SHP77 treated with DMSO at 0.1 percent for 48 hours (cell line): ENCODE results near the gene STPG3.

Experiments used
- DNase-seq: peaks from one replicate; lab custom pipeline; 2025; lab: John Stamatoyannopoulos, UW

The STPG3 gene

GRCh38 chr9:137251194-137251461 lies at the start of gene STPG3:
Gene STPG3 (plus strand): TSS chr9:137251286. CDS start chr9:137251287, 1 bp downstream.
- DNase-seq = no peak

DNA sequence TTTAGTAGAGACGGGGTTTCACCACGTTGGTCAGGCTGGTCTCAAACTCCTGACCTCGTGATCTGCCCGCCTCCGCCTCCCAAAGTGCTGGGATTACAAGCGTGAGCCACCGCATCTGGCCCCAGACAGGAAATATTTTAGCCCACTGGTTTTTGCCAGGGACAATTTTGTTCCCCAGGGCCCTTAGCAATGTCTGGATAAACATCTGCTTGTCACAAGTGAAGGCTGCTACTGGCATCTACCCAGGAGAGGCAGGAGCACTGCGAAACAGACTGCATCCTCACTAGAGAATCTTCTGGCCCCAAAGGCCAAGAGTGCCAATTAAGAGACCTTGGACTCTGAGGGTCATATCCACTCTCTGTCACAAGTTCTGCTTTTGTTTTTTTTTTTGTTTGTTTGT lies 48.1 kb upstream of the STPG3 start:
- DNase-seq = no peak

- DNase-seq = no peak
These were observed 46.4 kb upstream of the STPG3 start for GRCh38 chr9:137204731-137205125.

GRCh38 chr9:137205126-137206069 lies 45.7 kb upstream of the STPG3 start, which contains the start of the genes NDOR1 and TMEM203:
Gene NDOR1 (plus strand): TSS chr9:137205700. CDS start chr9:137205778, 78 bp downstream.
Gene TMEM203 (minus strand): TSS chr9:137205648. CDS start chr9:137205414, 234 bp downstream.
- DNase-seq = peak; percentile 17

GRCh38 chr9:137206602-137207001 lies 44.5 kb upstream of the STPG3 start:
- DNase-seq = no peak

DNA sequence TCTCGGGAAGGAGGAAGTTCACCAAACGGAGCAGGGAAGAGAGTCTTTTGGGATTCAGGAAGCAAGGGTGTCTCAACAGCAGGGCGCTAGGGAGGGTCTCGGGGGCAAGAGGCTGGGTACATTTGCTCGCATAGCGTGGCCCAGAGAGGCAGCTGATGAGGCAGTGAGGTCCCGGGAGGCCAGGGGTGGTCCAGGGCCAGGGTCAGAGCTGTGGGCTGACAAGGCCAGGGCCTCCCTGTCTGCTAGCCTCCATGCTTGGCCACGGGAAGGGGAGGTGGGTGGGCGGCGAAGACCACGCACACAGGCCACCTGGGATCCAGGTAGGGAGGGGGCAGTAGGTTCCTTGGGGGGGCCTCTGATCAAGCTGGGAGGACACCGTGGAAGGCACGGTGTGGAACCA lies 39.6 kb upstream of the STPG3 start:
- DNase-seq = no peak

GRCh38 chr9:137212520-137212919 lies 38.6 kb upstream of the STPG3 start:
- DNase-seq = no peak

DNA sequence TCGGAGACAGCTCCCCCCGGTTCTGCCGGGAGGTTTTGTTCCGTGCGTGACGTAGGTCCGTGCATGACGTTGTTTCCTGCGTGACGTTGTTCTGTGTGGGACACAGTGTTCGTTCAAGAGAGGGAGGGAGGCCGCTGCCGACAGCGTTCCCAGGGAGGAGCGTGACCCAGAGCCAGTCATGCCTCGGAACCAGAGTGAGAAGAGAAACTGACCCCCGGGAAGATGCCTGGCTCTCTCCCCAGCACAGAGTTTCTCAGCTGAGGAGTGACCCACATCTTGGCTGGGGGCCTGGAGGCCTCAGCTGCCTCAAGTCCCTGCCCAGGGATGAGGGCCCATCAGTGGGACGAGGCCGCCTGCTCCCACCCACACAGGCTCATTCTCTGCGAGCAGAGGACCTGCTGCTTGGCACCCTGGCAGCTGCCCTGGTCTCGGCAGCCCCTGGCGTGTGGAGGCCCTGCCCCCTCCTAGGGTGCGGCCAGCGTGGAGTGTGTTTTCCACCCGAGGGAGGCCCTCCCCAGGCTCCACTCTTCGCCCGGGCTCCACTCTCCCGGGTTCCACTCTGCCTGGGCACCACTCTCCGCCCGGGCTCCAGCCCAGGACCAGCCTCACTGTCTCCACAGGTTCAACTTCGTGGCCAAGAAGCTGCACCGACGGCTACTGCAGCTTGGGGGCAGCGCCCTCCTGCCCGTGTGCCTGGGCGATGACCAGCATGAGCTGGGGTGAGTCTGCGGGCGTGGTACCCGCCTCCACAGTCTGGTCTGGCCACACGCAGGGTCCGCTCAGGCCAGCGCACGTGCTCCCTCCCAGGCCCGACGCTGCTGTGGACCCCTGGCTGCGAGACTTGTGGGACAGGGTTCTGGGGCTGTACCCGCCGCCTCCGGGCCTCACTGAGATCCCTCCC lies 37.7 kb upstream of the STPG3 start:
- no peak for DNase-seq

- DNase-seq = no peak
These were observed 36.5 kb upstream of the STPG3 start for GRCh38 chr9:137214620-137215019.

DNA sequence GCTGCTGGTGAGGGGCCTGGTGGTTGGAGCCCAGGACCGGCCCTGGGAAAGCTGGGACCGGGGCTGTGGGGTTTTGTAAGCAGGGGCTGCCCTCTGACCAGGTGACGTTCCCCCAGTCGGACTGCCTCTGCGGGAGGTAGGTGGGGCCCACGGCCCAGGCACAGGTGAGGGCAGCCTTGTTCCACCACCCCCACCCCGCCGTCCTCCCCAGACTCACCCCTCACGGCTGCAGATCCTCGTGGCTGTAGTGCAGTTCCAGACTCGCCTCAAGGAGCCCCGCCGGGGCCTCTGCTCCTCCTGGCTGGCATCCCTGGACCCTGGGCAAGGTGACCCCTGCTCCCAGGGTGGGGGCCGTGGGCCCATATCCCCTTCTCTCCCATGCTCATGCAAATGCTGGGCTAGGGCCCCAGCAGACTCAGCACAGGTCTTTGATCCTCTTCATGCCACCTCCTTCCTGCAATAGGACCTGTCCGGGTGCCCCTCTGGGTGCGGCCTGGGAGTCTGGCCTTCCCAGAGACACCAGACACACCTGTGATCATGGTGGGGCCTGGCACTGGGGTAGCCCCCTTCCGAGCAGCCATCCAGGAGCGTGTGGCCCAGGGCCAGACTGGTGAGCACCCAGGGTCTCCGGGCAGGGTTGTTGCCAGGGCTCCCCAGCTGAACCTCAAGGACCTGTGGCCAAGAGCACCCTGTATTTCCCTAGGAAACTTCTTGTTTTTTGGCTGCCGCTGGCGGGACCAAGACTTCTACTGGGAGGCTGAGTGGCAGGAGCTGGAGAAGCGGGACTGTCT lies 35.7 kb upstream of the STPG3 start:
- DNase-seq = no peak

DNA sequence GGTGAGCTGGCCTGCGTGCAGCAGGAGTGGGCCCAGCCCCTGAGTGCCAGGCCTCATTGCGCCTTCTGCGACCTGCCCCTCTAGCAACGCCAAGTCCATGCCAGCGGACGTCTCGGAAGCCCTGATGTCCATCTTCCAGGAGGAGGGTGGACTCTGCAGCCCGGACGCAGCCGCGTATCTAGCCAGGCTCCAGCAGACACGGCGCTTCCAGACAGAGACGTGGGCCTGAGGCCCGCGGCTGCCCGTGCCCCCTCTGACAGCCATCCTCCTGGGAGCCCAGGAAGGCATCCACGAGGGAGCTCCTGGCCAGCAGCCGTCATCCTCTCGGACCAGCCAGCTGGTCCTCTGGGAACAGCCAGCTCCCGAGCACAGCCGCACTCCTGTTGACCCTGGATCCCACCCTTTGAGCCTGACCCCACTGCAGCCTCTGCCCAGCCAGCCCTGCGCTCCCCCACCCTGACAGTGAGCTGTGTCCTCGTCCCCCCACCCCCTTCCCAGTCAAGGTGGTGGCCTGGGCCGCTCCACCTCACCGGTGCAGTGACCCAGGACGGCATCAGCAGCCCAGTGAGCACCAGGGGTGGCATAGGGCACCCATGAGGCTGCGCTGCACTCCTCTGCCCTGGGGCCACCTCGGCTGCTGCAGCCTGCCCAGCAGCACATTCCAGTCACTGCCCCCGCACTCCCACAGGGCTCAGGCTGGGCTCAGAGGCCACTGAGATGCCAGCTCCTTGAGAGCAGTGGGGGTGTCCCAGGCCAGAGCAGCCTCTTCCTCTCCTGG lies 34.7 kb upstream of the STPG3 start:
- no peak for DNase-seq

DNA sequence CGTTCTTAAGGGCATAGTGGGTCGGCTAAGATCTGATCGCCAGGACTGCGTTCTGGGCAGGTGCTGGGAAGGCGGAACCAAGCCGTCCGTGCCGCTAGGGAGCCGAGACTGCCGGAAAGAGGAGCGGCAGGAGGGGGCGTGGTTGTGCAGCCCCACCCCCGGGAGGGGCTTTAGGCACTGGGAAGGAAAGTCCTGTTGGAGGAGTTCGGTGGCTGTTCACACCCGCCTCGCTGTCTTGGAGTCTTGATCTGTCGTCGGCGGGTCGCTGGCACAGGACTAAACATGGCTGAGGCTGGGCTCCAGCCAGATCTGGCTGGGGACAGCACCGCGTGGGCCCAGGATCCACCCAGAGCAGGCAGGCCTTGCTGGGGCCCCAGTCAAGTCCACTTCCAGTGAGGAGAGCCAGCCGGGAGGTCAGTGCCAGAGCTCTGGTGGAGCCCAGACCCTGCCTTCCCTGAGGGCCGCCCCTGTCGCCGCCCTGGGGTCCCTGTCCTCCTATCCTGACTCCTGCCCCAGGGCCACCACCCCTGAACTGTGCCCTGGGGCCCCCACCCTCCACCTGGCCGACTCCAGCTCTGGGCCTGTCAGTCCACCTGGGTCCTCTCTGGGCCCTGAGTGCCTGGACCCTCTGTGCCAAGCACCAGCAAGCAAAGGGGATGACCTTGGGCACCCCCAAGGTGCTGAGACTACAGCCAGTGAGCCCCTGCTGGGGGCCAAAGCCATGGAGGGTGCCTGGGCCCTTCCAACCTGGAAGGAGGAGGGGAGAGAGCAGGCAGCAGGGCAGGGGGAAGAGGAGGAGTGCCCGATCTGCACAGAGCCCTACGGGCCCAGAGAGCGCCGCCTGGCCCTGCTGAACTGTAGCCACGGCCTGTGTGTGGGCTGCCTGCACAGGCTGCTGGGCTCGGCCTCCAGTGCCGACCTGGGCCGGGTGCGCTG lies 33.5 kb upstream of the STPG3 start:
- no peak for DNase-seq

- DNase-seq = no peak
These were observed 32.8 kb upstream of the STPG3 start for GRCh38 chr9:137218212-137218753.

- DNase-seq = no peak
These were observed 32.3 kb upstream of the STPG3 start for GRCh38 chr9:137218754-137219271.

DNA sequence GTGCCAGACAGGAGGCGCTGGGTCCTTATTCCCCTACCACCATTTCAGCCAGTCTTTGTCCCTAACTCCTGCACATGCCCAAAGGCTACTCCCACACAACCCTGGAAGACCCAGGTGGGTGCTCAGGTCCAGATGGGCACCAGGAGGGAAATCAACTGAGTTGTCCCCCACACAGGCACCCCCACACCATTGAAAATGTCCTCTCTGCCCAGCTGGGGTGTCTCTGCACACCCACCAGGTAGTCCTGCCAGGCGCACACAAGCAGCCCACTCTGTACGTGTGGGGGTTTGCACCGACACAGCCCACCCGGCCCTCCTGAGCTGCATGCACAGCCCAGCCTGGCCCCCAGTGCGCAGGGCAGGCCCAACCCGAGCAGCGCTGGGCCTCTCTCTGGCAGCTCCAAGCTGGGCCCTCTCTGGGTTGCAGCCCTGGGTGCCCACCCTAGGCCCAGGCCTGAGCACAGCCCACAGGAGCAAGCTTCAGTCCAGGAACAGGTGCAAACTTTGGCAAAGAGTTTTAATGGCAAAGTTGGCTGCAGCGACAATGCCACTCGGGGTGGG lies 31.2 kb upstream of the STPG3 start:
- no peak for DNase-seq

DNA sequence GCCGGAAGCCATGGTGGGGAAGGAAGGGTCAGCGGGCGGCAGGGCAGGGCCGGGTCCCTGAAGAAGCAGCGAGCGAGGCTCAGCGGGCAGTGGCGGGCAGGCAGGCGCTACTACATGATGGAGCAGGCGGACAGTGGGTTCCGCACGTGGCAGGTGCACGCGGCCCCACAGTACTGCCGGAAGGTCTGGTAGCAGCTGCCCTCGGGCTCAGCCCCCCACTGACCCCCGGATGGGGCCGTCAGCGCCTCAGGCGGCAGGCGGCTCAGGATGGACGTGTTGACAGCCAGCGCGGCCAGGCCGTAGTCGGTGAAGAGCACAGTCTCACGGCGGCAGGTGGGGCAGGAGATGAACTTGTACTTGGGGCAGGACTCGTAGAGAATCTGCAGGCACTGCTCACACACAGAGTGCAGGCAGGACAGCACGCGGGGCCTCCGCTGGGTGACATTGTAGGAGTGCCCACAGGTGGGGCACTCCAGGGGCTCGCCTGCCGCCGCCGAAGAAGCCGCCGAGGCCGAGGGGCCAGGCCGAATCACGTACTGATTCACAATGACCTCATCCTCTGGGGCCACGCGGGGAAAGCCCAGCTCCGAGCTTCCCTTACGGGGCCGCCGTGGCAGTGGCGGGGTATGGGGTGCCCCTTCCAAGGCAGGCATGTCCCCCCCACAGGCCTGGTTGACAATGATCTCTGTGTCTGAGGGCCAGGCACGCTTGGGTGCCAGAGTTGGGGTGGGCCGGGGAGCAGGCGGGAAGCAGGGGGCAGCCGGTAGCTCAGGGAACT lies 30.6 kb upstream of the STPG3 start:
- no peak for DNase-seq

GRCh38 chr9:137221095-137221505 lies 30.0 kb upstream of the STPG3 start:
- no peak for DNase-seq

- DNase-seq = no peak
These were observed 29.5 kb upstream of the STPG3 start for GRCh38 chr9:137221506-137222111.
